HepG2 (cell line): Measurements from ENCODE around the gene LINC00237.

Source experiments
- ELF3 ChIP-seq: IDR thresholded peaks from 2 replicates; pipeline ENCODE4 v1.6.1; 2016; ENCODE audit warnings: missing genetic modification reagents, missing compliant biosample characterization
- FOSL1 ChIP-seq: sonication (generic); formaldehyde crosslinking; IDR thresholded peaks from 2 replicates; pipeline ENCODE4 v1.9.0; 2021; ENCODE audit warnings: missing genetic modification reagents, borderline replicate concordance
- HDAC2 ChIP-seq: sonication (generic); formaldehyde crosslinking; IDR thresholded peaks from 2 replicates; pipeline ENCODE4 v1.4.0; 2020; ENCODE audit warnings: missing genetic modification reagents
- HDAC6 ChIP-seq: fragments of 200-600 bp; sonication (generic); IDR thresholded peaks from 2 replicates; pipeline ENCODE4 v1.7.0; 2017; ENCODE audit warnings: mild to moderate bottlenecking, antibody characterized with exemption, low read length, low read depth
- MED8 ChIP-seq: sonication (generic); formaldehyde crosslinking; IDR thresholded peaks from 2 replicates; pipeline ENCODE4 v1.8.1; 2023; ENCODE audit warnings: mild to moderate bottlenecking, missing genetic modification reagents; ENCODE audit not compliant: insufficient replicate concordance
- NKX3-1 ChIP-seq: sonication (generic); formaldehyde crosslinking; IDR thresholded peaks from 2 replicates; pipeline ENCODE4 v1.5.0; 2020; ENCODE audit warnings: missing genetic modification reagents
- SMC3 ChIP-seq: IDR thresholded peaks from 2 replicates; pipeline ENCODE4 v1.6.1; 2011; ENCODE audit warnings: low read length, improper control_type of control experiment
- ZNF343 ChIP-seq: sonication (generic); formaldehyde crosslinking; IDR thresholded peaks from 2 replicates; pipeline ENCODE4 v1.4.0; 2020; ENCODE audit warnings: mild to moderate bottlenecking, missing genetic modification reagents
- TF ChIP-seq, protein P1 (sequence below), 2 experiments: sonication (generic) in 1 of 2; formaldehyde crosslinking in 1 of 2; IDR thresholded peaks; 2 replicates each; pipeline versions ENCODE4 v1.5.1 to v1.6.1; 2011 to 2020; ENCODE audit warnings: borderline replicate concordance in 1 of 2, low read depth in 1 of 2, low read length in 1 of 2, mild to moderate bottlenecking in 1 of 2, missing genetic modification reagents in 1 of 2, moderate library complexity in 1 of 2
- TF ChIP-seq, protein P2 (sequence below): sonication (generic); formaldehyde crosslinking; IDR thresholded peaks from 2 replicates; pipeline ENCODE4 v1.4.0; 2020; ENCODE audit warnings: missing genetic modification reagents
- TF ChIP-seq, protein P3 (sequence below): sonication (generic); formaldehyde crosslinking; IDR thresholded peaks from 2 replicates; pipeline ENCODE4 v1.5.0; 2020; ENCODE audit warnings: mild to moderate bottlenecking, missing genetic modification reagents, moderate library complexity
- TF ChIP-seq, protein P4 (sequence below), 2 experiments: fragments of 450-650 bp in 1 of 2; sonication (generic) in 1 of 2; formaldehyde crosslinking; IDR thresholded peaks; 2 replicates each; pipeline versions ENCODE4 v1.5.0 to v1.8.0; 2020 to 2022; ENCODE audit warnings: mild to moderate bottlenecking in 1 of 2, missing genetic modification reagents in 1 of 2

DNA sequence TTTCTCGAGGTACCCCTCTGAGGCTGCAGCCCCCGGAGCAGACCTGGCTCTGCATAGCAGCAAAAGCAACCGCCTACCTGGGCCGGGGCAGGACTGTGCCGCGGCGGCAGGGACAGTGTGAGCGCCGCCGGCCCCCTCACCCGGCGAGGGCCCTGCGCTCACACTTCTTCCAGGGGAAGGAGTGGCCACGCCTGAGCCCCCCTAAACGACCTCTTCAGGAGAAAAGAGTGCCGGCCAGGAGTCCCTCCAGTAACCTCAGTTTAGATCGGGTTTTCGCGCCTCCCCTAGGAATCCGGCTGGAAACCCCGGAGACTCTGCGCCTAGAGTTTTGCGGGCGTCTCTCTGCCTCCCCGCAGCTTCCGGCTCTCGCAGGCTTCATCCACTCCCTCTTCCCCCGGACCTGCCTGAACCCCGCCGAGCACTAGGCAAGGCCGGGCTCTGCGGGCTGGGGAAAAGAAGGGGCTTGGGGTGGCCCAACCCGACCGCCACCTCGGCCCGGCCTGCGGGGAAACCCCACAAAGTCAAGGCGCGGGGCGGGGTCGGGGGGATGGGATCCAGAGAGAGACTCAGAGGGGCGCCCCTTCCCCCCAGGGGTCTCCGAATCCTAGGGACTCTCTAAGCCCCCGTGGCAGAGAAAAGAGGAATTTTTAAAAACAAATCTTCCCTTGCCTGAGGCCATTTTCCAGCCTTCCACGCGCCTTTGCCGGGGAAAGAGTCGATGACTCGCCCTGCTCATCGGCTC lies 558 bp downstream of the LINC00237 start:
- TF ChIP-seq, protein P1, sequence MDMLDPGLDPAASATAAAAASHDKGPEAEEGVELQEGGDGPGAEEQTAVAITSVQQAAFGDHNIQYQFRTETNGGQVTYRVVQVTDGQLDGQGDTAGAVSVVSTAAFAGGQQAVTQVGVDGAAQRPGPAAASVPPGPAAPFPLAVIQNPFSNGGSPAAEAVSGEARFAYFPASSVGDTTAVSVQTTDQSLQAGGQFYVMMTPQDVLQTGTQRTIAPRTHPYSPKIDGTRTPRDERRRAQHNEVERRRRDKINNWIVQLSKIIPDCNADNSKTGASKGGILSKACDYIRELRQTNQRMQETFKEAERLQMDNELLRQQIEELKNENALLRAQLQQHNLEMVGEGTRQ (IDR thresholded peaks at IDR 0.05; ENCODE audit: low read depth, low read length): no peak
- TF ChIP-seq, protein P1 (CRISPR knock-in tag; IDR thresholded peaks at IDR 0.05; ENCODE audit: borderline replicate concordance): no peak
- TF ChIP-seq ELF3: no peak
- TF ChIP-seq MED8 (CRISPR knock-in tag): no peak
- TF ChIP-seq, protein P2, sequence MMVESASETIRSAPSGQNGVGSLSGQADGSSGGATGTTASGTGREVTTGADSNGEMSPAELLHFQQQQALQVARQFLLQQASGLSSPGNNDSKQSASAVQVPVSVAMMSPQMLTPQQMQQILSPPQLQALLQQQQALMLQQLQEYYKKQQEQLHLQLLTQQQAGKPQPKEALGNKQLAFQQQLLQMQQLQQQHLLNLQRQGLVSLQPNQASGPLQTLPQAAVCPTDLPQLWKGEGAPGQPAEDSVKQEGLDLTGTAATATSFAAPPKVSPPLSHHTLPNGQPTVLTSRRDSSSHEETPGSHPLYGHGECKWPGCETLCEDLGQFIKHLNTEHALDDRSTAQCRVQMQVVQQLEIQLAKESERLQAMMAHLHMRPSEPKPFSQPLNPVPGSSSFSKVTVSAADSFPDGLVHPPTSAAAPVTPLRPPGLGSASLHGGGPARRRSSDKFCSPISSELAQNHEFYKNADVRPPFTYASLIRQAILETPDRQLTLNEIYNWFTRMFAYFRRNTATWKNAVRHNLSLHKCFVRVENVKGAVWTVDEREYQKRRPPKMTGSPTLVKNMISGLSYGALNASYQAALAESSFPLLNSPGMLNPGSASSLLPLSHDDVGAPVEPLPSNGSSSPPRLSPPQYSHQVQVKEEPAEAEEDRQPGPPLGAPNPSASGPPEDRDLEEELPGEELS (CRISPR knock-in tag): no peak
- no peak for TF ChIP-seq HDAC2
- TF ChIP-seq FOSL1 (CRISPR knock-in tag): no peak
- TF ChIP-seq NKX3-1 (CRISPR knock-in tag): no peak
- TF ChIP-seq, protein P3, sequence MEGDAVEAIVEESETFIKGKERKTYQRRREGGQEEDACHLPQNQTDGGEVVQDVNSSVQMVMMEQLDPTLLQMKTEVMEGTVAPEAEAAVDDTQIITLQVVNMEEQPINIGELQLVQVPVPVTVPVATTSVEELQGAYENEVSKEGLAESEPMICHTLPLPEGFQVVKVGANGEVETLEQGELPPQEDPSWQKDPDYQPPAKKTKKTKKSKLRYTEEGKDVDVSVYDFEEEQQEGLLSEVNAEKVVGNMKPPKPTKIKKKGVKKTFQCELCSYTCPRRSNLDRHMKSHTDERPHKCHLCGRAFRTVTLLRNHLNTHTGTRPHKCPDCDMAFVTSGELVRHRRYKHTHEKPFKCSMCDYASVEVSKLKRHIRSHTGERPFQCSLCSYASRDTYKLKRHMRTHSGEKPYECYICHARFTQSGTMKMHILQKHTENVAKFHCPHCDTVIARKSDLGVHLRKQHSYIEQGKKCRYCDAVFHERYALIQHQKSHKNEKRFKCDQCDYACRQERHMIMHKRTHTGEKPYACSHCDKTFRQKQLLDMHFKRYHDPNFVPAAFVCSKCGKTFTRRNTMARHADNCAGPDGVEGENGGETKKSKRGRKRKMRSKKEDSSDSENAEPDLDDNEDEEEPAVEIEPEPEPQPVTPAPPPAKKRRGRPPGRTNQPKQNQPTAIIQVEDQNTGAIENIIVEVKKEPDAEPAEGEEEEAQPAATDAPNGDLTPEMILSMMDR: no peak
- TF ChIP-seq SMC3: no peak
- TF ChIP-seq HDAC6: no peak
- TF ChIP-seq, protein P4, sequence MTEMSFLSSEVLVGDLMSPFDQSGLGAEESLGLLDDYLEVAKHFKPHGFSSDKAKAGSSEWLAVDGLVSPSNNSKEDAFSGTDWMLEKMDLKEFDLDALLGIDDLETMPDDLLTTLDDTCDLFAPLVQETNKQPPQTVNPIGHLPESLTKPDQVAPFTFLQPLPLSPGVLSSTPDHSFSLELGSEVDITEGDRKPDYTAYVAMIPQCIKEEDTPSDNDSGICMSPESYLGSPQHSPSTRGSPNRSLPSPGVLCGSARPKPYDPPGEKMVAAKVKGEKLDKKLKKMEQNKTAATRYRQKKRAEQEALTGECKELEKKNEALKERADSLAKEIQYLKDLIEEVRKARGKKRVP (CRISPR knock-in tag; IDR thresholded peaks at IDR 0.05): no peak
- no peak for TF ChIP-seq ZNF343 (CRISPR knock-in tag)
